ENCODE measurements around the gene MGMT.

MGMT gene

DNA sequence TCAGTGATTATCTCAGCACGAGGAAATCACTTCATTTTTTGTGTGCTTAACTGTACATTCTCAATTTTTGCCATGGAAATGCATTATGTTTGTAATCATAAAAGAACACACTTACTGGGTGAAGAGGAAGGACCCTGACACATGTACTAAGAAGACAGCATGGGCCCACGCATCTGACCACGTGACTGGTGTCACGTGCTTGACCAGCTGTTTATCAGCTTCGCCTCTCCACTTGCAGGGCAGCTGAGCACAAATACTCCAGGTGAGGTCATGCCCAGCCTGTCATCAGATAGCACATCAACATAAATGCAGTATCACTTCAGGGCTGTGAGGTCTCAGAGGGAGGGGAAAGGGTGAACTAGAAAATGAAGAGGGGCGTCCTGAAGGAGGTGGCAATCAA is 317.2 kb downstream of the MGMT start:
- DNase-seq = no peak

DNA sequence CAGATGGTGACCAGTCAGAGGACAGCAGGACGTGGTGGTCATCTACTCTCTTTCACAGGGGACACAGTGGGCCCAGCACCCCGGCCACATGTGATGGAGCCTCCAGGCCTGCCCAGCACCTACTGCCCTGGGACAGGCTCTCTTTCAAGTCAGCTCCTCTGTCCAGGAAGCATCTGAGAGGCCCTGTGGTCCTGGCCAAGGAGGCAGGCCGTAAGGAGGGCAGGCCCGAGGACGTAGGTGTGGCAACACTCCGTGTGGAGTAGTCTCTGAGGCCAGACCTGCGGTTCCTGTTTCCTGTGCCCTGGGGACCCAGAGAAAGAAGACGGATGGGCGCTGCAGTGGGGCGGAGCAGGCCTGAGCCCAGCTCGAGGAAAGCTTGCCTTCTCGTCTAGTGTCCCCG is 317.9 kb downstream of the MGMT start:
- DNase-seq = no peak

- DNase-seq = no peak
These were observed 318.5 kb downstream of the MGMT start for GRCh38 chr10:129785536-129785981.

GRCh38 chr10:129786216-129786615 is 319.2 kb downstream of the MGMT start:
- DNase-seq = no peak

- DNase-seq = no peak
These were observed 320.5 kb downstream of the MGMT start for GRCh38 chr10:129787557-129787956.

- DNase-seq = no peak
These were observed 321.2 kb downstream of the MGMT start for GRCh38 chr10:129788215-129788614.

GRCh38 chr10:129790715-129791446 is 323.8 kb downstream of the MGMT start:
- no peak for DNase-seq

DNA sequence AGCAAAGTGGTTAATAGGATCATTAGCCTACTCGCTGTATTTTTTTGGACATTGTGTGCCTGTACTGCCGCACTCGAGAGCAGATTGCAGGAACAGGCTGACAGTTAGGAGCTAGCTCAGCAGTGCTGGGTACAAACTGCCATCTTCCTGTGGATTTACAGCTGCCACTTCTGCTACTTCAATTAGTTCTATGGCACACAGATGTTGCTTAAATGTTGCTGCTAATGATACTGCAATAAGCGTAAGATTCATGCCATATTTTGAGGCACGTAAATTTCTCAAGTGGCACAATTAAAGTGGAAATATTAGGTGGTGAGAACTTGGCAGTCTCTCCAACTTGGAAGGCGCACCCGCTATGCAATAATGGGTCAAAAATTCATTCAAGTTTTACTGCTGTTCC is 325.1 kb downstream of the MGMT start:
- no peak for DNase-seq

GRCh38 chr10:129792864-129793263 is 325.8 kb downstream of the MGMT start:
- no peak for DNase-seq

DNA sequence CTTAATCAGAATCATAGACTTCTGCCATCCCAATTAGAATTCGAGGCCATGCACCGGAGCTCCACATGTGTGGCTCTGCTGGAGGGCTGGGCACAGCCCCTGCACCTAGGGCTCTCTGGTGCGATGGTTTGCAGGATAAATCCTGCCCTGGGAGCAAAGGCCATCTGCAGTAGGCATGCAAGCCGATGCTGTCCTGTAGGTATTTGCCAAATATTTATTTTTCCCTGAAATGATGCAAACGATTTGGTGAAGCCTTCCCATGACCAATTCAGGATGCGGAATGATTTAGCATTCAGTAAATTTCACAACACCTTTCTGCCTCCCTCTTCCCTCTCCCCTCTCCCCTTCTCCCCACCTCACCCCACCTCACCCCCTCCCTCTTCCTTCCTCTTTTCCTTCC is 326.4 kb downstream of the MGMT start:
- no peak for DNase-seq

GRCh38 chr10:129793996-129794395 is 327.0 kb downstream of the MGMT start:
- DNase-seq = no peak

DNA sequence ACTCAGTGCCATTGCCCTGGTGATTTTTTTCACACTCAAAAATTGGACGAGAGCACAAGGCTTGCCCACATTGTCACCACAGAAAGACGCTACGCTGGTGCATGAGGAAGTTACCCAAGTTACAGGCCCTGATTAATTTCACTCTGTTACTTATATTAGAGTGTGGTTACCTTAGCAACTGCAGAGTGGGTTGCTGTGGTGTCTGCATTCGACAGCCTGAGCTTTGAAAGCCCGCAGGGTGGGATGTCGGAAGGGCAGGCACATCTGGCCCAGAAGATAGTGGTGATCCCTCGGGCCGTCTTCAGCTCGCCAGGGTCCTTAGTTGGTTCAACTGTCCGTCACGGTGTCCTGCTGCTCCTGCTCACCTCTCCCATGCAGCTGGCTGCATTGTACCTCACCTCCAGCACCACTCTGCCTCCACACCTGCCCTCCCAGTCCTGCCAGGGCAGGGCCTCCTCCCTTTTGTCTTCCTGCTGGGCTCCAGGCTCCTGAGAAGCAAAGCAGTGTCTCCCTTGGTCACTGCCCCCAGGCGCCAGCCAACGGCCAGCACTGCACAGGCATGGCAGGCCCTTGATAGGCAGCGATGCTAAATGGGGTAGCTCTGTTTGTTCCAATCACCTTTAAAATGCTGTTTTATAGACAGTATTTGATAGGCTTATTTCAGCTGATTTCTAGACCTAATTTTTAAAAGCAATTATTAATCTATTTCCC is 329.8 kb downstream of the MGMT start:
- no peak for DNase-seq

DNA sequence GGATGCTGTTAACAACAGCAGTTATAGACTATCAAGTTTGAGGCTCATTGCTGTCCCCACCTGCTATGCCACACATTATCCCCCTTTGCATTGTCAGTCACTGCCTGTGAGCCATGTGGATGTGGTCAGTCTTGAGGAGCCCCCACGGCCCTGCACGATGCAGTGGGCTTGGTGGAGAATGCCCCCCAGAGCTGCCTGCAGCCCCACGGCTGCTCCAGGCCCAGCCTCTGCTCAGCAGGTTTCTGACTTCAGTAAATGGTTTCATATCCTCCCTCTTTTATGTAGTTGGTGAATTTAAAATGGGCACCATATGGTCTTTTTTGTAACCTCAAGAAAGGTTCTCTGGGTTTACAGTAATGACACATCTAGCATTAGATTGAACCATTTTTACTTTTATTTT is 332.9 kb downstream of the MGMT start:
- DNase-seq = no peak

GRCh38 chr10:129800796-129801340 is 333.8 kb downstream of the MGMT start:
- DNase-seq = no peak

- no peak for DNase-seq
These were observed 340.2 kb downstream of the MGMT start for GRCh38 chr10:129807211-129807610.

- no peak for DNase-seq
These were observed 341.3 kb downstream of the MGMT start for GRCh38 chr10:129808092-129808983.

DNA sequence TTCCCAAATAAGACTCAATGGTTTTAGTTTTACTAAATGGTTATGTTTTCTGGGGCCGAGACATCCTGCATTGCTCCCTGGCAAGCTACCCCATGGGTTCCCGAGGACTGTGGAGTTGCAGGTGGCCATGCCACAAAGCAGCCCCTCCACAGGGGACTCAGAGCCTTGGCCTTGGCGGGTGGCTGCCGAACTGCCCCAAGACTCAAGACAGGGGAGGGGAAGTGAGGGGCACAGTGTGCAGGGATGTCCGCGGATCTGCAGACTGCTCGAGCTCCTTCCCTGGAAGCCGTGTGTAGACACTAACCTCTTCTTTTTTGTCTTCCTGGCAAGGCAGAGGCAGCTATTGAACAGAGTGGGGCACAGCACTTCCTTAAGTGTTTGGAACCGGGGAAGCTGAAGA is 342.4 kb downstream of the MGMT start:
- no peak for DNase-seq

GRCh38 chr10:129809841-129810240 is 342.8 kb downstream of the MGMT start:
- no peak for DNase-seq

DNA sequence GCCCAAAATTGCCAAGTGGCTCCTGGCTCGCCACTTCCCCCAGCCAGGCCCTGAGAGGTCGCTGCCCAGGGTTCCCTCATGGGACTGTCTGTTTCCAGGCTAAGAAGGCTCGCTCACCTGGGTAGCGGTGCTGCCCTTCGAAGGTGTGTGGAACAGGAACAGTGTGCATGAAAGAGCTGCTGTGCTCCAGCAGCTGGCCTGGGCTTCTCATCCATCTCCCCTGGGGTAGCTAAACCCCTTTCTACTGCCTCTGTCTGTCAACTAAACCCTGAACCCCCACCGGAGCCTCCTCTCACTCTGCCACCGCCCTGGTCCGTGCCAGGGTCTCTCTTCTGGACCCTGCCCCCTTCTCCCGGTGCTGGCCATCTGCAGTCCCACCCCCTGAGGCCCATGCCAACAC is 344.2 kb downstream of the MGMT start:
- no peak for DNase-seq

DNA sequence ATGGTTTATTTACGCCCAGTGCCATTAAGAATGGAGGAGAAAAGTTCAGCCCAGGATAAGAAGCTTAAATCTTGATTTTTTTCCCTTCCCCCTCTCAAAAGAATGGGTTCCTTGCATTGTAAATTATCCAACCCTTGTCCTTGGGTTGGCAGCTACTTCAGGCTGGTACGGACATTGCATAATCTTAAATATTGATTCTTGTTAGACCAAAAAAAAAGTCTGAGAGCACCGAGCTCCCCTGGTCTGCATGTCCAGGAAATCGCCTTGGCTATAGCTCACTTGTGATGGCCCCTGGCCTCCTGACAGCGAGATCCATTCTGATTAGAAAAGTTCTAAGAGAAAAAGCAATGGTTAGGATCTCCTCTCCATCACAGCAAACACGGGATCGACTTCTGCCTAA is 345.4 kb downstream of the MGMT start:
- DNase-seq = no peak

DNA sequence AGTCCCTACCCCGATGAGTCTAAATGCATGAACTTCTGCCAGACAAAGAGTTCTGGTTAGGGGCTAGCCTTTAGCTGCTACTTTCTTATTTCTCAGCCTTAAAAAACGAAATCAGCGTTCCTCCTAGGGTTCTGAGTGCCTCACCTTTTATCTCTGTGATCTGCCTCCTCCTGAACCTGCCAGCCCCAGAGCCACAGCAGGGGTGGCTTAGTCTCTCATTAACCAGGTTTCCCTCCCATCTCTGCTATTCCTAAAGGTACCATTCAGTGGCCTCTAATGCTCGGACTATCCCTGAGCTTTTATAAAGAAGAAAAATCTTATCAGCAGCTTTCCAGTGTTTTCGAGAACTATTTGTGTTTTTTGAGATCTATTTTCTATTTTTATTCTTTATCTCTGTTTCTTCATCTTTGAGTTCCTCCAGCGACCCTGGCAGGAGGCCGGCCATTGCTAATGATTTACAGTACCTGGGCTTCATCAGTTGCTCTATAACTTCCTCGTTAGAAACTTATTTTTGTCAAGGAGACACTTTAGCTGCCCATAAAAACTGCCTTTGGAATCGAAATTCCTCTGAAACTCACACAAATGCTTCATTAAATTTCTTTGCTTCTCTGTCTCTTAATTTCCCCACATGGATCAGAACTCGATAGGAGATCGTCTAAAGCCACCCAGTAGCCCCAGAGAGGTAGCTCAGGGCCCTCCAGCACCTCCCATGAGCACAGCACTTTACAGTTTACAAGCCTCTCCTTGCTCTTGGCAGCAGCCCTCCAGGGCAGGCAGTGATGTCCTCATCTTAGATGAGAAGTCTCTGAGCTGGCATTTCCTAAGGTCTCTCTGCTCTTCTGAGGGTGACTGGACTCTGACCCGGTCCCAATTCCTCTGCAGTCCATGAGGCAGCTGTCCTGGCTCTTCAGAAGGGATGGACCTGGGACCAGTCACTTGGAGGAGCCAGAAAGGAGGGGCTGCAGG is 347.9 kb downstream of the MGMT start:
- no peak for DNase-seq
